Endothelial cell of umbilical vein (primary cell): Measurements from ENCODE around the gene ANKRD62.

Source experiments
- CTCF ChIP-seq, 2 donors: IDR thresholded peaks; 1 replicate in 1 of 2; 2 replicates in 1 of 2; pipeline ENCODE4 v1.5.1; 2011; ENCODE audit warnings: low read length in 2 of 2, mild to moderate bottlenecking in 2 of 2, moderate library complexity in 2 of 2, control low read depth in 1 of 2, inconsistent platforms in 1 of 2, low read depth in 1 of 2; ENCODE audit not compliant: insufficient read depth in 1 of 2; ENCODE audit errors: extremely low read depth in 1 of 2
- EZH2 ChIP-seq: IDR thresholded peaks from 2 replicates; pipeline ENCODE4 v1.6.1; 2012; ENCODE audit warnings: borderline replicate concordance, low read depth, mild to moderate bottlenecking, moderate library complexity, low read length, inconsistent platforms; ENCODE audit not compliant: severe bottlenecking
- FOS ChIP-seq: IDR thresholded peaks from 2 replicates; pipeline ENCODE4 v1.6.1; 2011; ENCODE audit warnings: mild to moderate bottlenecking, low read length, moderate library complexity, borderline replicate concordance; ENCODE audit not compliant: insufficient read depth
- GATA2 ChIP-seq: IDR thresholded peaks from 2 replicates; pipeline ENCODE4 v1.7.0; 2011; ENCODE audit warnings: low read depth, mild to moderate bottlenecking, moderate library complexity, mixed read lengths, low read length; ENCODE audit not compliant: insufficient read length, insufficient read depth
- JUN ChIP-seq: IDR thresholded peaks from 2 replicates; pipeline ENCODE4 v1.6.1; 2011; ENCODE audit warnings: borderline replicate concordance, low read depth; ENCODE audit not compliant: insufficient read length, insufficient read depth
- MYC ChIP-seq: IDR thresholded peaks from one replicate; pipeline ENCODE4 v1.6.1; 2011; ENCODE audit warnings: mild to moderate bottlenecking, low read depth, low read length
- POLR2A ChIP-seq: IDR thresholded peaks from 2 replicates; pipeline ENCODE4 v1.6.1; 2012; ENCODE audit warnings: low read depth, mild to moderate bottlenecking, control low read depth, low read length
- POLR2AphosphoS5 ChIP-seq: IDR thresholded peaks from 2 replicates; pipeline ENCODE4 v1.6.1; 2012; ENCODE audit warnings: low read depth, mild to moderate bottlenecking, control low read depth, low read length, moderate library complexity; ENCODE audit not compliant: insufficient read depth
- TF ChIP-seq, protein P1 (sequence below): IDR thresholded peaks from 2 replicates; pipeline ENCODE4 v1.6.1; 2011; ENCODE audit not compliant: insufficient read depth, insufficient read length

DNA sequence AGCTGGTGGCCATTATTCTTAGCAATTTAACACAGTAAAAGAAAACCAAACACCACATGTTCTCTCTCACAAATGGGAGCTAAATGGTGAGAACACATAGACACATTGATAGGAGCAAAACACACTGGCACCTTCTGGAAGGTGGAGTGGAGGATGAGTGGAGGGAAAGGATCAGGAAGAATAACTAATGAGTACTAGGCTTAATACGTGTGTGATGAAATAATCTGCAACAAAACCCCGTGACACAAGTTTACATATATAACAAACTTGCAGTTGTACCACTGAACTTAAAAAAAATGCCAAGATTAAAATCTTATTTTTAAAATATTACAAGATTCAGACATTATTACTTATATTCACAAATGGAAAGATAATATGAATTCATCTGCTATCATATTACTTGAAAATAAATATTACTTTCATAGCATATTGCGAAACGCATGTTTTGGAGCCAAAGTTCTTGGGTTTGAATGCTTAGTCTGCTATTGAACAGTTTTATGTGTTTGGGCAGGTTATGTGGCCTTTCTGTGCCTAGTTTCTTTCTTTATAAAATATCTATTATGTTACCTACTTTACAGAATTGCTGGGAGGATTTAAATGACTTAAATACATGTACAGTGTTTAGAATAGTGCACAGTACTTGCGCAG is 20.5 kb downstream of the ANKRD62 start:
- TF ChIP-seq EZH2 (no peak), MYC (no peak), POLR2A (no peak), CTCF (IDR thresholded peaks at IDR 0.05; ENCODE audit: extremely low read depth in 1 of 2, insufficient read depth in 1 of 2, low read depth in 1 of 2, low read length in 2 of 2) (no peak), FOS (no peak), POLR2AphosphoS5 (no peak), JUN (no peak), GATA2 (no peak)
- TF ChIP-seq, protein P1, sequence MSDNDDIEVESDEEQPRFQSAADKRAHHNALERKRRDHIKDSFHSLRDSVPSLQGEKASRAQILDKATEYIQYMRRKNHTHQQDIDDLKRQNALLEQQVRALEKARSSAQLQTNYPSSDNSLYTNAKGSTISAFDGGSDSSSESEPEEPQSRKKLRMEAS = no peak
